ENCODE results near the gene SMAD1.

SMAD1 gene

GRCh38 chr4:145481164-145481941 is at the start of gene SMAD1:
Gene SMAD1, plus strand, starts transcription at chr4:145481853. Its CDS starts 32,761 bp downstream, at chr4:145514614.
- in situ Hi-C loops (cut with HindIII; ENCODE audit: low pct_ligation_motif_present, low pct_unique_long_range_greater_than_20kb, low sequenced_read_pairs) = no loop called here
- peak; percentile 70 for DNase-seq

DNA sequence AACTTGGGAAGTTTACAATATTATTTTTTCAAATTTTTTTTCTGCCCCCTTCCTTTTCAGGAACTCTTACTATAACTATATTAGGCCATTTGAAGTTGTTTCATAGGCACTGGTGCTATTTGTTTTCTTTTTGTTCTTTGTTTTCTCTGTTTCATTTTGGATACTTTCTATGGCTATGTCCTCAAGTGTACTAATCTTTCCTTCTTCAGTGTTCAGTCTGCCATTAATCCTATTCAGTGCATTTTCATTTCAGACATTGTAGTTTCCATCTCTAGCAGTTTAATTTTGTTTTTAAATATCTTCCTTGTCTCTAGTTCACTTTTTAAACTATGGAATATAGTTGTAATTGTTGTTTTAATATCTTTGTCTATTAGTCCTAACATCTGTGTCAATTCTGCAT is 48.0 kb upstream of the SMAD1 start:
- in situ Hi-C loops (cut with HindIII; ENCODE audit: low pct_ligation_motif_present, low pct_unique_long_range_greater_than_20kb, low sequenced_read_pairs) = no loop called here

GRCh38 chr4:145435646-145436045 is 46.0 kb upstream of the SMAD1 start:
- in situ Hi-C loops (cut with HindIII; ENCODE audit: low pct_ligation_motif_present, low pct_unique_long_range_greater_than_20kb, low sequenced_read_pairs) = no loop called here
- no peak for DNase-seq

More for the DNA sequence above, 48.0 kb upstream of the SMAD1 start:
- no peak for DNase-seq

GRCh38 chr4:145436114-145436513 is 45.5 kb upstream of the SMAD1 start:
- in situ Hi-C loops (cut with HindIII; ENCODE audit: low pct_ligation_motif_present, low pct_unique_long_range_greater_than_20kb, low sequenced_read_pairs) = no loop called here
- no peak for DNase-seq

- in situ Hi-C loops (cut with HindIII; ENCODE audit: low pct_ligation_motif_present, low pct_unique_long_range_greater_than_20kb, low sequenced_read_pairs) = no loop called here
- DNase-seq = no peak
These were observed 44.9 kb upstream of the SMAD1 start for GRCh38 chr4:145436796-145437195.

- in situ Hi-C loops (cut with HindIII; ENCODE audit: low pct_ligation_motif_present, low pct_unique_long_range_greater_than_20kb, low sequenced_read_pairs) = no loop called here
- DNase-seq = no peak
These were observed 44.2 kb upstream of the SMAD1 start for GRCh38 chr4:145437466-145437865.

DNA sequence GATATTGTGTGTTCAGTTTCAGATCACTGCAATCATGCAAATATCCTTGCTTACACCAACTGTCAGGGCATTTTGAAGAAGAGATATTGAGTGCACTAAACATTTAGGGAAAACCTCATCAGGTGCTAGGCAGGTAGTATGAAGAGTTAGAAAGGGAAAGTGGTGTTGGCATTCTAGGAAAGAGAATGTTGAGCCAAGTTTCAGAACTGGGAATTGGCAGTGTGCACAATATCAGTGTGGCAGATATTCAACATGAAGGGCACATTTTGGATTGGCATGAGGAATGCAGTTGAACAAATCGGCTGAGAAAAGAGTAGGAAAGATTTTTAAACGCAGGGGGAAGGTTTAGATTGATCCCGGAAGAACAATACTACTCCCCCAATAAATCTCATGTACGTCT is 43.4 kb upstream of the SMAD1 start:
- in situ Hi-C loops (cut with HindIII; ENCODE audit: low pct_ligation_motif_present, low pct_unique_long_range_greater_than_20kb, low sequenced_read_pairs) = no loop called here
- no peak for DNase-seq

DNA sequence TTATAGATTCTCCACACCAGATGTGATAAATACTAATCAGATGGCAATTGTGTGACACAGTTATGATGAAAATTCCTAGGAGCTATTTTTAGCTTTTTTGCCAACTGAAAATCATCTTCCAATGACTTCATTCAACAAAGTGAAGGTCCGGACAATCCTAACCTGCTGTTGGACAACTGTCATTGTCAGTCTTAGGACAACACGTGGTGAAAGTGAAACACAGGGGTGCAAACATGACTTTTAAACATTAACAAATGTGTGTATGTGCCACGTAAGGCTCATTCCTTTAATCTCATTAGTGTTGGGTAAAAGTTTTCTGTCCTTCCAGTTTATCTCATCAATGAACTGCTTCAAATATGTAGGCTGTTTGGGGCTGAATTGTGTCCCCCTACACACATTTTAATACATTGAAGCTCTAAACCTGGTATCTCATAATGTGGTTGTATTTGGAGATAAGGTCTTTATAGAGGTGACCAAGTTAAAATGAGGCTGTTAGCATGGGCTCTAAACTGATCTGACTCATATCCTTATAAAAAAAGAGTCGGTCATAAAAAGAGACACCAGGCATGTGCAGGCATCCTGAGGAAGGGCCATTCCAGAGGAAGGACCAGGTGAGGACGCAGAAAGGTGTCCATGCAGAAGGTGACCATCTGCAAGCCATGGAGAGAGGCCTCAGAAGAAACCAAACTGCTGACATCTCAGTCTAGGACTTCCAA is 41.2 kb upstream of the SMAD1 start:
- in situ Hi-C loops (cut with HindIII; ENCODE audit: low pct_ligation_motif_present, low pct_unique_long_range_greater_than_20kb, low sequenced_read_pairs) = no loop called here
- DNase-seq = no peak

DNA sequence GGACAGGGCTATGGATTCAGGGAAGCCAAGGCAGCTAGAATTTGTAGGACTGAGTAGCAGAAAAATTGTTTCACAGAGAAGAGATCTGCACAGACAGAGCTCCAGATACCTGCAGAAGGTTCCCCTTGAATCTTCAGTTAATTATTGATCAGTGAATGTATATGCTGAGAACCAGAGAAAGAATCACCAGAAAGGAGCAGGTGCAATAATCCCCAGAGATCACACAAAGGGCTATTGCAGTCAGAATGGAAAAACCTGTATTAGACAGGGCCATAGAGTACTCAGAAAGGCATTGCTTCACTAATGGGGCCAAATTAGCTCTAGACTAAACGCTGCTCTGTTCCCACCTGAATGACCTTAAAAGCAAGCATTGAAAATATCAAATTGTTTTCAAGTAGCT is 35.5 kb upstream of the SMAD1 start:
- no peak for DNase-seq
- in situ Hi-C loops (cut with HindIII; ENCODE audit: low pct_ligation_motif_present, low pct_unique_long_range_greater_than_20kb, low sequenced_read_pairs) = no loop called here

DNA sequence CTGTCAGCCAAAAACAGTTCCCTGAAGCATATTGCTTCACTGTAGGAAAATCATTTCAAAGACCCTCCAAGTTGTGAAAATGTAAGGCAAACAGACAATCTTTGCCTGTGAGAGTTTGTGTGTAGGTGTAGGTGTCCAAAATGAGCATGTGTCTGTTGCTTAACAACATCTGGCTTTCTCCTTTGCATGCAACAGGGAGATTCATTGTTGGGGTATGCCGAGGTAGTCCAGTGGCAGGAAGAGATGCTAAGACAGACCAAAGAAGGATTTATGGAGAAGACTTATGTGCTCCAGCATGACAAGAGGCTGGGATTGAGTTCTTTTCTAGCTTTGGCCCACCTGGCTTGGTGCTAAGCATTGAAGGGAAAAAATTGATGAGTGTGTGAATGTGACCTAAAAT is 29.8 kb upstream of the SMAD1 start:
- in situ Hi-C loops (cut with HindIII; ENCODE audit: low pct_ligation_motif_present, low pct_unique_long_range_greater_than_20kb, low sequenced_read_pairs) = no loop called here
- DNase-seq = no peak

- DNase-seq = no peak
- in situ Hi-C loops (cut with HindIII; ENCODE audit: low pct_ligation_motif_present, low pct_unique_long_range_greater_than_20kb, low sequenced_read_pairs) = no loop called here
These were observed 29.0 kb upstream of the SMAD1 start for GRCh38 chr4:145452447-145453162.

DNA sequence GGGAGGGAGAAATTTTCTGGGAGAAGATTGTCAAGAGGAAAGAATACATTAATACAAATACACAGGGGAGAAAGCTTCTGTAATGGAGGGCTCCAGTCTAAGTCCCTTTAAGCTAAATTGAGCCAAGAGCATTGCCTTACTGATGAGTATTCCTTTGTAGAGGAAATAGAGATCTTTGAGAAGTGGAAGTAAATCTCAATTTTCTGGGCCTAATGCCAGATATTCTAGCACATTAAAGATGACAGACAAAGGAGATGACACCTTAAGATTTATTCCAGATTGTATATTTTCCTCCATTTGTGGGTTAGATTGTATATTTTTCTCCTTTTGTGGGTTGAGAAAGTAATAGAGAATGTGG is 28.5 kb upstream of the SMAD1 start:
- no peak for DNase-seq
- in situ Hi-C loops (cut with HindIII; ENCODE audit: low pct_ligation_motif_present, low pct_unique_long_range_greater_than_20kb, low sequenced_read_pairs) = no loop called here

DNA sequence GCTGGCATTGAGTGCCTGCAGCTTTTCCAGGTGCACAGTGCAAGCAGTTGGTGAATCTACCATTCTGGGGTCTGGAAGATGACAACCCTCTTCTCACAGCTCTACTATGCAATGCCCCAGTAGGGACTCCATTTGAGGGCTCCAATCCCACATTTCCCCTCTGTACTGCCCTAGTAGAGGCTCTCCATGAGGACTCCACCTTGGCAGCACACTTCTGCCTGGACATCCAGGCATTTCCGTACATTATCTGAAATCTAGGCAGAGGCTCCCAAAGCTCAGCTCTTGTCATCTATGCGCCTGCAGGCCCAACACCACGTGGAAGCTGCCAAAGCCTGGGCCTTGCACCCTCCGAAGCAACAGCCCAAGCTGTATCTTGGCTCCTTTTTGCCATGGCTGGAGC is 8.4 kb upstream of the SMAD1 start:
- DNase-seq = no peak
- in situ Hi-C loops (cut with HindIII; ENCODE audit: low pct_ligation_motif_present, low pct_unique_long_range_greater_than_20kb, low sequenced_read_pairs) = no loop called here

DNA sequence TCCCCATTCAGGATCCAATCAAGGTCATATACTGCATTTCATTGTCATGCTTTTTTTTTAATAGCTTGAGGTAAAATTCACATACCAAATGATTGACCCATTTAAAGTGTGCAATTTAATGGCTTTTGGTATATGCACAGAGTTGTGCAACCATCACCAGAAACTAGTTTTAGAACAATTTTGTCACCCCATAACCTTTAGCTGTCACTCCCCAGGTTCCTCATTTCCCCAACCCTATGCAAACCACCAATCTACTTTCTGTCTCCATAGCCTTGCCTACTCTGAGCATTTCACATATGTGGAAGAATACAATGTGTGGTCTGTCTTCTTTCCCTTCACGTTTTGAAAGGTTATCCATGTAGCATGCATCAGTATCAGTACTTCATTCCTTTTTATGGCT is 1.4 kb upstream of the SMAD1 start:
- no peak for DNase-seq
- in situ Hi-C loops (cut with HindIII; ENCODE audit: low pct_ligation_motif_present, low pct_unique_long_range_greater_than_20kb, low sequenced_read_pairs) = no loop called here

DNA sequence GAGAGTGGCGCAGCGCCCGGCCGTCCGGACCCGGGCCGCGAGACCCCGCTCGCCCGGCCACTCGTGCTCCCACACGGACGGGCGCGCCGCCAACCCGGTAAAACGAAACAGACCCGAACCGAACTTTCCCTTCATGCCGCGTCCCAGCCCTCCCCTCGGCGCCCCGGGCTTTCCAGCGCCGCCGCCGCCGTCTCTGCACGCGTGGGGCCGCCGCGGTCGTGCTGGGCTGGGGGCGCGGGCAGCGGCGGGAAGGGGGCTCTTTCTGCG is 222 bp downstream of the SMAD1 start:
- in situ Hi-C loops (cut with HindIII; ENCODE audit: low pct_ligation_motif_present, low pct_unique_long_range_greater_than_20kb, low sequenced_read_pairs) = no loop called here
- no peak for DNase-seq

GRCh38 chr4:145482209-145483037 is 770 bp downstream of the SMAD1 start:
- peak; percentile 65 for DNase-seq
- in situ Hi-C loops (cut with HindIII; ENCODE audit: low pct_ligation_motif_present, low pct_unique_long_range_greater_than_20kb, low sequenced_read_pairs) = no loop called here

DNA sequence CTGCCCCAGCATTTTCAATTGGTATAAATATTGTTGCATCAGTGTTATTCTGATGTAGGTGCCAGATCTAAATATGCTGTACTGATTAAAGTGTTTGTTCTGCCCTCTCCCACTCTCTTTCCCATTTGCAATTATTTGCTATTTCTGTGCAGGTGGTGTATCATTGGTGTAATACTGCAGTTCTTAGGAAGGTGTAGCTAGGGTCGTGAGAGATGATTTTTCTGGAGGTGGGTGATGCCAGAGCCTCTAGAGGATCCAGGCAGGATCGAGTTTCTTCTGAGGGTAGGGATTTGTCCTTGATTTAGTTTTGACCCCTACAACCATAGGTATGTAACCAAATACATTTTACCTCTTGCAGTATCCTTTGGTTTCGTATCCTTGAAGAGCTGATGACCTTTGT is 1.9 kb downstream of the SMAD1 start:
- in situ Hi-C loops (cut with HindIII; ENCODE audit: low pct_ligation_motif_present, low pct_unique_long_range_greater_than_20kb, low sequenced_read_pairs) = no loop called here
- DNase-seq = peak; percentile 2

DNA sequence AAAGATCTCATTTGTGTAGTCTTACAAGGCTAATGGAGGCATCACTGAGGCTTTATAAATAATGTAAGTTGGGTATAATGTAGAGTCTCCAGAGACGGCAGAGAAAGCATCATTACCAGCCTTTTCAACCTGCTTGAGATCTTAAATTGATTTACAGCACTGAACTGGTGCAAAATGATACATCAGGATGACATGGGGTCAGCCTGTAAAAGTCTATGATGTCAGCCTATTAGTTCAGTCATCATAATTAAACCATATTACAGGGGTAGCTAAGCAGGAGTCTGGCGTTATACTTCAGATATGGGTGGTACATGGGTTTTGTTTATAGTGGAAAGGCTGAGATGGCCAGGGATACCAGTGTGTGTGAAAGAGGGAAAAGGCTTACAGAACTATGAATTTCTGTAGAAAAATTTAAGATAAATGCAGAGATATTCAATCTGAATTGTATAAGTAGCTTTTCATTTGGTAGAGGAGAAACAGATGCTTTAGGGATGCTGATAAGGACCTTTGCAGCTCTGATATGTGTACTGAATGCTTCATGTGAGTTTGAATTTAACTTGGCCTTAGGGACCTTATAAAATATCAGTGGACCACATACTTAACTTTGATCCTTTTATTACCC is 2.7 kb downstream of the SMAD1 start:
- DNase-seq = no peak
- in situ Hi-C loops (cut with HindIII; ENCODE audit: low pct_ligation_motif_present, low pct_unique_long_range_greater_than_20kb, low sequenced_read_pairs) = no loop called here

GRCh38 chr4:145485120-145485519 is 3.5 kb downstream of the SMAD1 start:
- no peak for DNase-seq
- in situ Hi-C loops (cut with HindIII; ENCODE audit: low pct_ligation_motif_present, low pct_unique_long_range_greater_than_20kb, low sequenced_read_pairs) = no loop called here
